ENCODE results near the gene SUV39H1.
"Not testable (repeated sequence)": the region's sequence is repeated elsewhere in the genome, so short reads cannot be mapped to it uniquely, and the experiment has no call there.

SUV39H1 gene, protein sequence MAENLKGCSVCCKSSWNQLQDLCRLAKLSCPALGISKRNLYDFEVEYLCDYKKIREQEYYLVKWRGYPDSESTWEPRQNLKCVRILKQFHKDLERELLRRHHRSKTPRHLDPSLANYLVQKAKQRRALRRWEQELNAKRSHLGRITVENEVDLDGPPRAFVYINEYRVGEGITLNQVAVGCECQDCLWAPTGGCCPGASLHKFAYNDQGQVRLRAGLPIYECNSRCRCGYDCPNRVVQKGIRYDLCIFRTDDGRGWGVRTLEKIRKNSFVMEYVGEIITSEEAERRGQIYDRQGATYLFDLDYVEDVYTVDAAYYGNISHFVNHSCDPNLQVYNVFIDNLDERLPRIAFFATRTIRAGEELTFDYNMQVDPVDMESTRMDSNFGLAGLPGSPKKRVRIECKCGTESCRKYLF

DNA sequence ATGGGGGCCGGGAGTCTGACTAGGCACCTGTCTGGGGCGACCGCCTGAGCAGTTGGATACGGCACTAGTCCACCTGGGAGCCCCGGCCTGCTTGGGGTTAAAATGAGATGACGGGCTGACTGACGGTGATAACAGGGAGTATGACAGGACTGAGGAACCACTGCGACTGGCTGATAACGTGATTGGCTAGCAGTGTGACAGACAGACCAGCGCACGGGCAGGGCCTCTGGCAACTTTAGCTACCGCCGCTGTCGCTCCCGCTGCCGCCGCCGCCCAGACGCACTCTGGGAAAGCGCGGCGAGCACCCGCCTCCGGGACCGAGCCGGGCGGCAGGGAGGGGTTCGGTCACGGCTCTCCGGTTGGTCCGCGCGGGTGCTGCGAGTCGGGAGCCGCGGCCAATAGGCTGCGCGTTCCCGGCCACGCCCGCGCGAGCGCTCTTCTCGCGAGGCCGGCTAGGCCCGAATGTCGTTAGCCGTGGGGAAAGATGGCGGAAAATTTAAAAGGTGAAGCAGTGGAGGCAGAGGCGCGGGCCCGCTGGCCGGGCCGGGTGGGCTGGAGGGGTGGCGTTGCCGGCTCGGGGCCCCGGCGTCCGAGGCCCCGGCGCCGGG, at the start of gene SUV39H1:
SUV39H1 (plus strand) TSS at position 434 of the 608 bp plus-strand sequence; CDS start at position 485, 51 bp downstream.
- peak within 1 kb of the TSS; percentile 69 to 91 (median 83) for H3K4me2 ChIP-seq
- H3K4me3 ChIP-seq, result peak within 1 kb of the TSS; percentile 58 to 78 (median 70)
- H3K4me1 ChIP-seq, result peaks cover 10 to 32% (median 22%) of the 10 kb centered on the region in 10 experiments
- TF ChIP-seq Cebpa-rat (IDR thresholded peaks at IDR 0.05), result no peak
- peaks cover 5 to 78% (median 41%) of the 10 kb centered on the region in 11 experiments; a peak in 21 of 22 replicates for H3K27me3 ChIP-seq
- peak within 1 kb of the TSS; percentile 80 to 91 (median 88) for H3K9ac ChIP-seq
- peaks cover 0 to 19% (median 4%) of the 10 kb centered on the region in 11 experiments; a peak in 9 of 22 replicates for H4K20me1 ChIP-seq
- no peaks in the 10 kb centered on the region for H3K9me3 ChIP-seq (replicated peaks in 1 of 11)
- H3K36me3 ChIP-seq, result peaks cover 0 to 32% (median 27%) of the 10 kb centered on the region in 11 experiments; a peak in 18 of 22 replicates
- H3K27ac ChIP-seq, result peak within 1 kb of the TSS; percentile 63 to 92 (median 88)

DNA sequence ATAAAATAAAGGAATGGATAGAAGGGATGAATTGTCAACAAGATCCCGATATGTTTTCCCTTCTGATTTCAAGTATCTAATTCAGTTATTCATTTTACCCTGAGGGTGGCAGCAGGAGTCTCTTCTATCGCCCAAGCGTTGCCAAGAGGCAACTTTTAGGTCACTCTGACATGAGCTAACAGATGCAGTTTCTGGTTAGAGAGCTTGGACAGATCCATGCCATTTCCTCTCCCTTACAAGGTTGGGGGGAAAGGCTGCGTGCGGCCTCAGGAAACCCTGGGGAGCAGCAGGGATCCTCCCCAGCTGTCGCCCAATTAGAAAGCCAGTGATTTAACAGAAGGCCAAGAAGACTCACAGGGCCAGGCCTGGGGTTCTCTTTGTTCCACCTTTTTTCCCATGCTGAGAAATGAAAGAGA, 48.2 kb upstream of the SUV39H1 start:
- Histone ChIP-seq H3K9ac (no peak overlapping the region), H4K20me1 (no peaks in the 10 kb centered on the region), H3K27ac (no peak overlapping the region), H3K4me2 (no peak overlapping the region), H3K4me1 (no peaks in the 10 kb centered on the region), H3K36me3 (no peaks in the 10 kb centered on the region), H3K27me3 (peaks cover 45 to 91% (median 72%) of the 10 kb centered on the region in 11 experiments), H3K9me3 (replicated peaks in 1 of 11) (no peaks in the 10 kb centered on the region), H3K4me3 (no peak overlapping the region)
- TF ChIP-seq Cebpa-rat (IDR thresholded peaks at IDR 0.05), result no peak

DNA sequence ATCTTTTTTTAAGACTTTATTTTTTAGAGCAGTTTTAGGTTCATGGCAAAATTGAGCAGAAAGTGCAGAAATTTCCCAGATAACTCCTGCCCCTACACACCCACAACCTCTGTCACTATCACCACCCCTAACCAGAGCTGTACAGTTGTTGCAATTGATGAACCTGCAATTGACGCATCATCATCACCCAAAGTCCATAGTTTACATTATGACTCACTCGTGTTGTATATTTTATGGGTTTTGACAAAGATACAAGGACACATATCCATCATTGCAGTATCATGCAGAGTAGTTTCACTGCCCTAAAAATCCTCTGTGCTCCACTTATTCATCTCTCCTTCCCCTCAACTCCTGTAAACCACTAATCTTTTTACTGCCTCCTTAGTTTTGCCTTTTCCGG, 47.4 kb upstream of the SUV39H1 start:
- Histone ChIP-seq H3K9me3 (replicated peaks in 1 of 11) (no peaks in the 10 kb centered on the region), H3K36me3 (no peaks in the 10 kb centered on the region), H3K4me3 (no peak overlapping the region), H3K27me3 (peaks cover 48 to 92% (median 79%) of the 10 kb centered on the region in 11 experiments), H4K20me1 (no peaks in the 10 kb centered on the region), H3K4me1 (no peaks in the 10 kb centered on the region), H3K27ac (no peak overlapping the region), H3K4me2 (no peak overlapping the region), H3K9ac (no peak overlapping the region)
- no peak for TF ChIP-seq Cebpa-rat (IDR thresholded peaks at IDR 0.05)

- not testable (repeated sequence) for H3K4me1 ChIP-seq; H4K20me1 ChIP-seq; H3K4me3 ChIP-seq; H3K9me3 ChIP-seq (replicated peaks in 1 of 11); H3K36me3 ChIP-seq; H3K4me2 ChIP-seq; H3K27ac ChIP-seq; H3K9ac ChIP-seq
- H3K27me3 ChIP-seq, result peaks cover 42 to 95% (median 79%) of the 10 kb centered on the region in 11 experiments
Measured at GRCh38 chrX:48652055-48652579, 44.4 kb upstream of the SUV39H1 start.

DNA sequence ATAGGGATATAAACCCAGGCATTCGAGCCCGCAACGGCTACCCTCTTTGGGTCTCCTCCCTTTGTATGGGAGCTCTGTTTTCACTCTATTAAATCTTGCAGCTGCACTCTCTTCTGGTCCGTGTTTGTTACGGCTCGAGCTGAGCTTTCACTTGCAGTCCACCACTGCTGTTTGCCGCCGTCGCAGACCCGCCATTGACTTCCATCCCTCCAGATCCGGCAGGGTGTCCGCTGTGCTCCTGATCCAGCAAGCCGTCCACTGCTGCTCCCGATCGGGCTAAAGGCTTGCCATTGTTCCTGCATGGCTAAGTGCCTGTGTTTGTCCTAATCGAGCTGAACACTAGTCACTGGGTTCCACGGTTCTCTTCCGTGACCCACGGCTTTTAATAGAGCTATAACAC, 41.8 kb upstream of the SUV39H1 start:
- not testable (repeated sequence) for H3K4me2 ChIP-seq, H4K20me1 ChIP-seq, H3K36me3 ChIP-seq, H3K9ac ChIP-seq, H3K4me3 ChIP-seq, H3K4me1 ChIP-seq, H3K27ac ChIP-seq
- Histone ChIP-seq H3K9me3 (replicated peaks in 1 of 11) (peaks cover 0 to 12% (median 2%) of the 10 kb centered on the region in 11 experiments; a peak in 9 of 22 replicates), H3K27me3 (peaks cover 42 to 73% (median 65%) of the 10 kb centered on the region in 11 experiments)

DNA sequence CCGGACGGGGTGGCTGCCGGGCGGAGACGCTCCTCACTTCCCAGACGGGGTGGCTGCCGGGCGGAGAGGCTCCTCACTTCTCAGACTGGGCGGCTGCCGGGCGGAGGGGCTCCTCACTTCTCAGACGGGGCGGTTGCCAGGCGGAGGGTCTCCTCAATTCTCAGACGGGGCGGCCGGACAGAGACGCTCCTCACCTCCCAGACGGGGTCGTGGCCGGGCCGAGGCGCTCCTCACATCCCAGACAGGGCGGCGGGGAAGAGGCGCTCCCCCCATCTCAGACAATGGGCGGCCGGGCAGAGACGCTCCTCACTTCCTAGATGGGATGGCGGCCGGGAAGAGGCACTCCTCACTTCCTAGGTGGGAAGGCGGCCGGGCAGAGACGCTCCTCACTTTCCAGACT, 36.8 kb upstream of the SUV39H1 start:
- not testable (repeated sequence) for H4K20me1 ChIP-seq, H3K27ac ChIP-seq, H3K4me1 ChIP-seq, H3K36me3 ChIP-seq, H3K9ac ChIP-seq, H3K4me2 ChIP-seq, H3K4me3 ChIP-seq
- Histone ChIP-seq H3K27me3 (peaks cover 5 to 27% (median 19%) of the 10 kb centered on the region in 11 experiments), H3K9me3 (replicated peaks in 1 of 11) (peaks cover 0 to 15% (median 6%) of the 10 kb centered on the region in 11 experiments; a peak in 9 of 22 replicates)

- Histone ChIP-seq H3K4me2 (no peak overlapping the region), H3K4me3 (no peak overlapping the region), H4K20me1 (no peaks in the 10 kb centered on the region), H3K4me1 (0 out of 20 replicates have a peak, but pooled peaks cover 0 to 6% (median 0%) of the 10 kb centered on the region in 10 experiments), H3K9ac (no peak overlapping the region), H3K36me3 (no peaks in the 10 kb centered on the region), H3K27me3 (peaks cover 0 to 27% (median 18%) of the 10 kb centered on the region in 11 experiments; a peak in 15 of 22 replicates), H3K27ac (no peak overlapping the region), H3K9me3 (replicated peaks in 1 of 11) (peaks cover 0 to 15% (median 6%) of the 10 kb centered on the region in 11 experiments; a peak in 9 of 22 replicates)
- no peak for TF ChIP-seq Cebpa-rat (IDR thresholded peaks at IDR 0.05)
Measured at GRCh38 chrX:48663241-48663640, 33.3 kb upstream of the SUV39H1 start.

GRCh38 chrX:48664156-48664555, 32.4 kb upstream of the SUV39H1 start:
- Histone ChIP-seq H4K20me1 (no peaks in the 10 kb centered on the region), H3K27ac (no peak overlapping the region), H3K4me3 (no peak overlapping the region), H3K36me3 (no peaks in the 10 kb centered on the region), H3K9me3 (replicated peaks in 1 of 11) (peaks cover 0 to 15% (median 5%) of the 10 kb centered on the region in 11 experiments; a peak in 9 of 22 replicates), H3K27me3 (peaks cover 4 to 36% (median 27%) of the 10 kb centered on the region in 11 experiments; a peak in 18 of 22 replicates), H3K4me1 (0 out of 20 replicates have a peak, but pooled peaks cover 0 to 6% (median 0%) of the 10 kb centered on the region in 10 experiments), H3K9ac (no peak overlapping the region), H3K4me2 (no peak overlapping the region)
- TF ChIP-seq Cebpa-rat (IDR thresholded peaks at IDR 0.05), result no peak

GRCh38 chrX:48665991-48666390, 30.5 kb upstream of the SUV39H1 start:
- peaks cover 21 to 54% (median 37%) of the 10 kb centered on the region in 11 experiments; a peak in 21 of 22 replicates for H3K27me3 ChIP-seq
- no peak overlapping the region for H3K9ac ChIP-seq
- no peak for TF ChIP-seq Cebpa-rat (IDR thresholded peaks at IDR 0.05)
- 0 out of 20 replicates have a peak, but pooled peaks cover 0 to 6% (median 0%) of the 10 kb centered on the region in 10 experiments for H3K4me1 ChIP-seq
- peaks cover 0 to 5% (median 0%) of the 10 kb centered on the region in 11 experiments; a peak in 3 of 22 replicates for H3K9me3 ChIP-seq (replicated peaks in 1 of 11)
- H3K36me3 ChIP-seq, result no peaks in the 10 kb centered on the region
- no peak overlapping the region for H3K27ac ChIP-seq
- no peak overlapping the region for H3K4me3 ChIP-seq
- no peaks in the 10 kb centered on the region for H4K20me1 ChIP-seq
- H3K4me2 ChIP-seq, result no peak overlapping the region
